HEK293 (cell line): Measurements from ENCODE around the gene RTKN2.

ENCODE experiments used
- CTCF ChIA-PET: fragments of 350-600 bp; formaldehyde crosslinking; extraction: SDS; loops from one replicate; lab custom pipeline; 2021; ENCODE audit warnings: antibody characterized with exemption; lab: Yijun Ruan, JAX
- POLR2A ChIA-PET: fragments of 300-600 bp; formaldehyde crosslinking; extraction: SDS; loops from one replicate; lab custom pipeline; 2020; ENCODE audit warnings: antibody characterized with exemption, inconsistent platforms; lab: Yijun Ruan, JAX
- H3K27ac ChIP-seq: fragments of 200-500 bp; sonication (Bioruptor generic); 2 replicates; pipeline ENCODE4 v1.5.1; 2014; ENCODE audit warnings: low read depth, low read length, control low read depth, inconsistent platforms; ENCODE audit errors: extremely low read depth
- H3K36me3 ChIP-seq, 2 experiments: fragments of 200-500 bp in 1 of 2; sonication (Bioruptor generic) in 1 of 2; 1 replicate in 1 of 2; 2 replicates in 1 of 2; pipeline ENCODE4 v1.5.1; 2014 to 2017; ENCODE audit warnings: inconsistent platforms in 2 of 2, low read length in 2 of 2; ENCODE audit not compliant: control insufficient read depth in 2 of 2, insufficient read depth in 1 of 2
- H3K4me1 ChIP-seq: fragments of 200-500 bp; sonication (Bioruptor generic); 2 replicates; pipeline ENCODE4 v1.5.1; 2014; ENCODE audit warnings: mild to moderate bottlenecking, low read length, inconsistent platforms; ENCODE audit not compliant: control insufficient read depth, insufficient read depth
- H3K4me3 ChIP-seq: 2 replicates; pipeline ENCODE4 v1.5.1; 2011; ENCODE audit warnings: low read depth, mild to moderate bottlenecking, control low read depth, low read length, moderate library complexity
- H3K9me3 ChIP-seq: fragments of 200-500 bp; sonication (Bioruptor generic); 2 replicates; pipeline ENCODE4 v1.5.1; 2014; ENCODE audit warnings: low read depth, low read length, inconsistent platforms; ENCODE audit not compliant: control insufficient read depth, insufficient read depth
- BCL6B ChIP-seq: fragments of 450-650 bp; formaldehyde crosslinking; IDR thresholded peaks from 2 replicates; pipeline ENCODE4 v1.5.1; 2017; ENCODE audit warnings: missing biosample characterization, missing genetic modification characterization
- ELK4 ChIP-seq: IDR thresholded peaks from 2 replicates; pipeline ENCODE4 v1.6.1; 2011; ENCODE audit warnings: mild to moderate bottlenecking, low read depth, low read length, borderline replicate concordance
- FEZF1 ChIP-seq: fragments of 450-650 bp; formaldehyde crosslinking; IDR thresholded peaks from 2 replicates; pipeline ENCODE4 v1.5.1; 2016; ENCODE audit warnings: missing biosample characterization, missing genetic modification characterization
- GLIS2 ChIP-seq: fragments of 450-650 bp; formaldehyde crosslinking; IDR thresholded peaks from 2 replicates; pipeline ENCODE4 v1.5.1; 2016; ENCODE audit warnings: missing biosample characterization, missing genetic modification characterization
- PRDM10 ChIP-seq: fragments of 450-650 bp; formaldehyde crosslinking; IDR thresholded peaks from 2 replicates; pipeline ENCODE4 v1.5.1; 2016; ENCODE audit warnings: missing biosample characterization, missing genetic modification characterization
- SP2 ChIP-seq: fragments of 450-650 bp; formaldehyde crosslinking; IDR thresholded peaks from 2 replicates; pipeline ENCODE4 v1.5.1; 2016; ENCODE audit warnings: missing biosample characterization, missing genetic modification characterization
- SP3 ChIP-seq: fragments of 450-650 bp; formaldehyde crosslinking; IDR thresholded peaks from 2 replicates; pipeline ENCODE4 v1.5.1; 2016; ENCODE audit warnings: missing biosample characterization, missing genetic modification characterization
- TRIM28 ChIP-seq: IDR thresholded peaks from 2 replicates; pipeline ENCODE4 v1.6.1; 2011; ENCODE audit warnings: low read length, control low read depth, borderline replicate concordance
- ZFHX2 ChIP-seq: fragments of 450-650 bp; formaldehyde crosslinking; conservative IDR thresholded peaks from 2 replicates; pipeline ENCODE4 v1.5.1; 2016; ENCODE audit warnings: missing biosample characterization, missing genetic modification characterization
- ZNF155 ChIP-seq: fragments of 450-650 bp; formaldehyde crosslinking; IDR thresholded peaks from 2 replicates; pipeline ENCODE4 v1.5.1; 2016; ENCODE audit warnings: missing biosample characterization, missing genetic modification characterization
- ZNF2 ChIP-seq: fragments of 450-650 bp; formaldehyde crosslinking; IDR thresholded peaks from 2 replicates; pipeline ENCODE4 v1.5.1; 2016; ENCODE audit warnings: missing biosample characterization, missing genetic modification characterization
- ZNF202 ChIP-seq: fragments of 450-650 bp; formaldehyde crosslinking; IDR thresholded peaks from 2 replicates; pipeline ENCODE4 v1.5.1; 2016; ENCODE audit warnings: missing biosample characterization, missing genetic modification characterization, borderline replicate concordance
- ZNF266 ChIP-seq: fragments of 450-650 bp; formaldehyde crosslinking; IDR thresholded peaks from 2 replicates; pipeline ENCODE4 v1.5.1; 2016; ENCODE audit warnings: missing biosample characterization, missing genetic modification characterization, low read depth
- ZNF830 ChIP-seq: fragments of 450-650 bp; IDR thresholded peaks from 2 replicates; pipeline ENCODE4 v1.5.0; 2018; ENCODE audit warnings: missing biosample characterization, missing genetic modification characterization, low read depth, mild to moderate bottlenecking, moderate library complexity
- ZSCAN18 ChIP-seq: fragments of 450-650 bp; formaldehyde crosslinking; IDR thresholded peaks from 2 replicates; pipeline ENCODE4 v1.5.1; 2016; ENCODE audit warnings: missing biosample characterization, missing genetic modification characterization
- TF ChIP-seq, protein P1 (sequence below): fragments of 450-650 bp; formaldehyde crosslinking; IDR thresholded peaks from 2 replicates; pipeline ENCODE4 v1.5.1; 2016; ENCODE audit warnings: missing biosample characterization, missing genetic modification characterization

RTKN2 gene

GRCh38 chr10:62259456-62259855 lies 9.2 kb downstream of the RTKN2 start:
- Histone ChIP-seq H3K27ac (no peak overlapping the region), H3K4me3 (no peak overlapping the region), H3K36me3 (peaks cover 26 to 33% of the 10 kb centered on the region in 2 experiments), H3K9me3 (no peaks in the 10 kb centered on the region), H3K4me1 (no peaks in the 10 kb centered on the region; the same call in 1 of the 2 replicates)
- no peak for TF ChIP-seq ZNF830 (tag by site-specific recombination)
- no peak for TF ChIP-seq ZNF202 (tag by site-specific recombination)
- TF ChIP-seq ZSCAN18 (tag by site-specific recombination): no peak
- ChIA-PET POLR2A (no interaction called here), CTCF (no interaction called here)

GRCh38 chr10:62258926-62259325 lies 9.7 kb downstream of the RTKN2 start:
- Histone ChIP-seq H3K36me3 (peaks cover 28 to 33% of the 10 kb centered on the region in 2 experiments), H3K27ac (no peak overlapping the region), H3K4me3 (no peak overlapping the region), H3K9me3 (no peaks in the 10 kb centered on the region), H3K4me1 (no peaks in the 10 kb centered on the region; the same call in 1 of the 2 replicates)
- peak; percentile 27 for TF ChIP-seq SP3 (tag by site-specific recombination)
- no peak for TF ChIP-seq GLIS2 (tag by site-specific recombination)
- no peak for TF ChIP-seq ZNF266 (tag by site-specific recombination)
- no peak for TF ChIP-seq FEZF1 (tag by site-specific recombination)
- TF ChIP-seq TRIM28: no peak
- TF ChIP-seq ELK4: no peak
- TF ChIP-seq PRDM10 (tag by site-specific recombination): peak; percentile 50
- no peak for TF ChIP-seq ZFHX2 (tag by site-specific recombination)
- TF ChIP-seq, protein P1, sequence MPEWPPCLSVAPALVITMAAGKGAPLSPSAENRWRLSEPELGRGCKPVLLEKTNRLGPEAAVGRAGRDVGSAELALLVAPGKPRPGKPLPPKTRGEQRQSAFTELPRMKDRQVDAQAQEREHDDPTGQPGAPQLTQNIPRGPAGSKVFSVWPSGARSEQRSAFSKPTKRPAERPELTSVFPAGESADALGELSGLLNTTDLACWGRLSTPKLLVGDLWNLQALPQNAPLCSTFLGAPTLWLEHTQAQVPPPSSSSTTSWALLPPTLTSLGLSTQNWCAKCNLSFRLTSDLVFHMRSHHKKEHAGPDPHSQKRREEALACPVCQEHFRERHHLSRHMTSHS (tag by site-specific recombination): no peak
- no peak for TF ChIP-seq ZNF2 (tag by site-specific recombination)
- no peak for TF ChIP-seq SP2
- no peak for TF ChIP-seq ZNF155 (tag by site-specific recombination)
- no peak for TF ChIP-seq BCL6B (tag by site-specific recombination)
- POLR2A ChIA-PET: no interaction called here
- CTCF ChIA-PET: no interaction called here
